ENCODE results near the gene MLXIPL.

MLXIPL gene

GRCh38 chr7:73602721-73603651 is 21.3 kb downstream of the MLXIPL start:
- Histone ChIP-seq H3K4me1 (peaks cover 13 to 52% (median 30%) of the 10 kb centered on the region in 10 experiments; a peak in 18 of 20 replicates), H3K4me2 (peak overlapping the region in 9 of 11 experiments; percentile 27 to 82 (median 49); a peak in 13 of 22 replicates), H3K9me3 (replicated peaks in 1 of 11) (no peaks in the 10 kb centered on the region), H4K20me1 (no peaks in the 10 kb centered on the region; a peak in 2 of 22 replicates), H3K27ac (peak overlapping the region in 1 of 11 experiments; percentile 22; a peak in 1 of 22 replicates), H3K27me3 (peaks cover 8 to 24% (median 11%) of the 10 kb centered on the region in 11 experiments; a peak in 15 of 22 replicates), H3K9ac (no peak overlapping the region; a peak in 1 of 22 replicates), H3K4me3 (no peak overlapping the region), H3K36me3 (no peaks in the 10 kb centered on the region)
- TF ChIP-seq Cebpa-rat (IDR thresholded peaks at IDR 0.05) = no peak

DNA sequence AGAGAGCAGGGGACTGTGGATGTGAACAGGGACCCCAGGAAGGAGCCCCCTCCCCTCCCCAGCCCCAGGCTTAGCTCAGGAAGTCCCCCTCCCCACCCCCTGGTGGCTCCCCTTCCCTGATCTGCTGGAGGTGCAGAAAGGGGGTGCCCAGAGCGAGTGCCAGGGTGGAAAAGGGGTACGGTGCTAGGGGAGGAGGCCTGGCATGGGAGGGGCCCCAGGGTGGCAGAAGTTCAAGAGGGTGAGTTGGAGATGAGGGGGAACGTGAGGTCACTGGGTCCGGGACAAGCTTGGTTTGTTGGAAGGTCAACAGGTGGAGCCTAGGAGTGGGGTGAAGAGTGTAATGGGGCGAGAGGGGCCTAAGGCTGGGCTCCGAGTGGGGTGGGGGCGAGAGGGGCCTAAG is 24.4 kb downstream of the MLXIPL start:
- Histone ChIP-seq H3K4me2 (peak overlapping the region in 3 of 11 experiments; percentile 19 to 47 (median 44); a peak in 3 of 22 replicates), H3K9me3 (replicated peaks in 1 of 11) (no peaks in the 10 kb centered on the region), H3K36me3 (no peaks in the 10 kb centered on the region), H4K20me1 (no peaks in the 10 kb centered on the region), H3K27me3 (peaks cover 0 to 2% (median 0%) of the 10 kb centered on the region in 11 experiments; a peak in 4 of 22 replicates), H3K4me1 (peaks cover 13 to 42% (median 24%) of the 10 kb centered on the region in 10 experiments; a peak in 18 of 20 replicates), H3K27ac (no peak overlapping the region), H3K4me3 (no peak overlapping the region), H3K9ac (no peak overlapping the region)
- TF ChIP-seq Cebpa-rat (IDR thresholded peaks at IDR 0.05) = no peak

GRCh38 chr7:73599151-73599882 is 25.0 kb downstream of the MLXIPL start:
- Histone ChIP-seq H3K36me3 (no peaks in the 10 kb centered on the region), H3K27me3 (no peaks in the 10 kb centered on the region; a peak in 1 of 22 replicates), H3K9ac (no peak overlapping the region), H3K4me2 (peak overlapping the region in 3 of 11 experiments; percentile 19 to 47 (median 44); a peak in 3 of 22 replicates), H3K27ac (no peak overlapping the region), H4K20me1 (no peaks in the 10 kb centered on the region), H3K9me3 (replicated peaks in 1 of 11) (no peaks in the 10 kb centered on the region), H3K4me3 (no peak overlapping the region), H3K4me1 (peaks cover 13 to 45% (median 24%) of the 10 kb centered on the region in 10 experiments; a peak in 18 of 20 replicates)
- TF ChIP-seq Cebpa-rat (IDR thresholded peaks at IDR 0.05) = no peak

GRCh38 chr7:73597978-73598782 is 26.1 kb downstream of the MLXIPL start:
- H3K4me2 ChIP-seq = no peak overlapping the region
- no peaks in the 10 kb centered on the region for H3K9me3 ChIP-seq (replicated peaks in 1 of 11)
- no peak overlapping the region for H3K27ac ChIP-seq
- H3K4me3 ChIP-seq = no peak overlapping the region
- TF ChIP-seq Cebpa-rat (IDR thresholded peaks at IDR 0.05) = no peak
- no peaks in the 10 kb centered on the region; a peak in 1 of 22 replicates for H3K27me3 ChIP-seq
- no peak overlapping the region for H3K9ac ChIP-seq
- H4K20me1 ChIP-seq = no peaks in the 10 kb centered on the region
- no peaks in the 10 kb centered on the region for H3K36me3 ChIP-seq
- H3K4me1 ChIP-seq = peaks cover 13 to 49% (median 23%) of the 10 kb centered on the region in 10 experiments; a peak in 18 of 20 replicates

DNA sequence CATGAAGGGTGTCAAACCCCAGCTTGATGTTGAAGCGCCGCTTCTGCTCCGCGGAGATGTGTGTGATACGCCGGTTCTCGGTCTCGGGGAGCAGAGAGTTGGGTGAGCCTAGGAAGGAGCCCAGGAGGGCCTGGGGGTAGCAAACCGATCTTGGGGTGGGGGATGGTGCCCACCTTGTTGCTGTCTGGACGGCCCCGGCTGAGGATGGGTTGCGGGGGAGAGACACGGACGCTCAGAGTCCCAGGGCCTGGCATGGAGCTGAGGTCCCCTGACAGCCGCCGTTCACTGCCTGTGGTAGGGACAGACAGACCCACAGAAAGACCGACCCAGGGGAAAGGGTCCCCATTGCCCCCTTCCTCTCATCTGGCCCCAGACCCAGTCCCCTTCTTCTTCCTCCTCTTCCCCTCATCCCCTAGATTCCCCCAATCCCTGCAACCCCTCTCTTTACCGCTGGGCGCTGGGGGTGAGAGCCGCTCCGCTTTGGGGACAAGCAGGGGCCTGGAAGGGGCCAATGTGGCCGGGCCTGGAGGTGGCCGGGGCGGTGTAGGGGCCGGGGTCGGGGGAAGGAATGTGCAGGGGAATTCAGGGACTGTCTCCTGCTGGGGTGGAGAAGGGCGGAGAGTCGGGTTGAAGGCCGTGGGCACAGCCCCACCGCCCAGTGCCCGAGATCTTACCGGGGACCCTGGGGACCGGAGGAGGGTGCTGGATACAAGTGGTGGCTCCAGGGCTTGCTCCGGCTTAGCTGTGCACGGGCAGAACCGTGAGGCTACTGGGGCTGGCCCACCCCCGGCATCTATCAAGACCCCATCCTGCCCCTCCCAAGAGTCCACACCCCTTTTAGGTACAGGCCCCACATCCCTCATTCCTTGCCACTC is 27.9 kb downstream of the MLXIPL start:
- Histone ChIP-seq H3K9me3 (replicated peaks in 1 of 11) (no peaks in the 10 kb centered on the region), H3K4me2 (no peak overlapping the region), H3K27ac (no peak overlapping the region), H3K9ac (no peak overlapping the region), H3K4me1 (peaks cover 2 to 32% (median 7%) of the 10 kb centered on the region in 10 experiments; a peak in 17 of 20 replicates), H3K4me3 (no peak overlapping the region), H3K27me3 (no peaks in the 10 kb centered on the region; a peak in 1 of 22 replicates), H4K20me1 (no peaks in the 10 kb centered on the region), H3K36me3 (no peaks in the 10 kb centered on the region)
- no peak for TF ChIP-seq Cebpa-rat (IDR thresholded peaks at IDR 0.05)

- no peak overlapping the region; a peak in 1 of 22 replicates for H3K4me2 ChIP-seq
- no peaks in the 10 kb centered on the region for H3K36me3 ChIP-seq
- no peaks in the 10 kb centered on the region; a peak in 1 of 22 replicates for H4K20me1 ChIP-seq
- H3K4me1 ChIP-seq = peaks cover 0 to 24% (median 0%) of the 10 kb centered on the region in 10 experiments; a peak in 5 of 20 replicates
- no peak overlapping the region for H3K4me3 ChIP-seq
- no peaks in the 10 kb centered on the region for H3K9me3 ChIP-seq (replicated peaks in 1 of 11)
- H3K27ac ChIP-seq = no peak overlapping the region
- no peak overlapping the region for H3K9ac ChIP-seq
- no peaks in the 10 kb centered on the region; a peak in 1 of 22 replicates for H3K27me3 ChIP-seq
- no peak for TF ChIP-seq Cebpa-rat (IDR thresholded peaks at IDR 0.05)
Measured at GRCh38 chr7:73595358-73595757, 29.0 kb downstream of the MLXIPL start.

- no peak for TF ChIP-seq Cebpa-rat (IDR thresholded peaks at IDR 0.05)
- Histone ChIP-seq H3K4me1 (peaks cover 0 to 13% (median 0%) of the 10 kb centered on the region in 10 experiments; a peak in 4 of 20 replicates), H3K9ac (no peak overlapping the region), H3K27ac (no peak overlapping the region), H3K4me3 (no peak overlapping the region), H3K27me3 (no peaks in the 10 kb centered on the region; a peak in 1 of 22 replicates), H3K4me2 (peak overlapping the region in 3 of 11 experiments; percentile 42 to 50 (median 43); a peak in 5 of 22 replicates), H3K9me3 (replicated peaks in 1 of 11) (no peaks in the 10 kb centered on the region), H4K20me1 (no peaks in the 10 kb centered on the region; a peak in 1 of 22 replicates), H3K36me3 (no peaks in the 10 kb centered on the region)
Measured at GRCh38 chr7:73593207-73594045, 30.9 kb downstream of the MLXIPL start.

All from BLaER1 treated with 17β-estradiol and CSF1 and Interleukin-3, amounts not matched to agents 10 nM and 100 nM (cell line).